H1 (cell line): ENCODE data around the gene RERG. TPM values are rescaled to one million over a fixed set of nuclear protein-coding genes. Genes with fewer than 3 reads are reported as not detected.

Experiments
- CTCF ChIA-PET: fragments of 300-600 bp; sonication (Branson Sonifier 250); formaldehyde crosslinking; loops from one replicate; lab custom pipeline; 2021; ENCODE audit not compliant: partially characterized antibody; lab: Charles Lee
- POLR2A ChIA-PET: fragments of 300-600 bp; sonication (Branson Sonifier 250); formaldehyde crosslinking; loops from one replicate; lab custom pipeline; 2021; ENCODE audit warnings: inconsistent platforms; ENCODE audit not compliant: partially characterized antibody; lab: Charles Lee
- DNase-seq, 2 experiments: peaks; one replicate each; pipeline versions ENCODE4 v3.0.0 to v3.0.0-alpha.2; 2010 to 2022; ENCODE audit warnings: low spot score in 2 of 2, low read depth in 1 of 2, mixed read lengths in 1 of 2
- FAIRE-seq: peaks from 2 replicates; lab custom pipeline; 2011; peaks lifted over from hg19 to GRCh38; lab: Jason Lieb, UNC
- H2AFZ ChIP-seq: 2 replicates; pipeline ENCODE4 v1.8.1; 2012; ENCODE audit warnings: low read length, inconsistent platforms
- H2AK5ac ChIP-seq: 2 replicates; pipeline ENCODE4 v1.6.1; 2013; ENCODE audit warnings: low read depth, low read length
- H2BK120ac ChIP-seq: replicated peaks from 2 replicates; pipeline ENCODE3; 2013; ENCODE audit warnings: low read depth, low read length, inconsistent platforms
- H2BK12ac ChIP-seq: 2 replicates; pipeline ENCODE4 v1.6.1; 2013; ENCODE audit warnings: low read depth, low read length
- H2BK15ac ChIP-seq: 2 replicates; pipeline ENCODE4 v1.6.1; 2013; ENCODE audit warnings: low read length
- H2BK20ac ChIP-seq: 2 replicates; pipeline ENCODE4 v1.6.1; 2013; ENCODE audit warnings: low read length
- H2BK5ac ChIP-seq: 2 replicates; pipeline ENCODE4 v1.6.1; 2013; ENCODE audit warnings: low read depth, low read length
- H3K14ac ChIP-seq: 2 replicates; pipeline ENCODE4 v1.6.1; 2013; ENCODE audit warnings: inconsistent platforms; ENCODE audit not compliant: insufficient read length
- H3K18ac ChIP-seq: 2 replicates; pipeline ENCODE4 v1.6.1; 2013; ENCODE audit warnings: low read length; ENCODE audit errors: extremely low read depth
- H3K23ac ChIP-seq: 2 replicates; pipeline ENCODE4 v1.6.1; 2013; ENCODE audit warnings: inconsistent platforms; ENCODE audit not compliant: insufficient read length
- H3K23me2 ChIP-seq: 2 replicates; pipeline ENCODE4 v1.6.1; 2013; ENCODE audit warnings: low read depth, low read length
- H3K27ac ChIP-seq: 2 replicates; pipeline ENCODE4 v1.6.1; 2011; ENCODE audit warnings: low read depth, low read length, inconsistent platforms
- H3K27me3 ChIP-seq, 4 experiments: replicated peaks in 1 of 4; 1 replicate in 1 of 4; 2 replicates in 3 of 4; pipeline versions ENCODE4 v1.6.1 to v1.8.1; 2011 to 2013; ENCODE audit warnings: low read length in 3 of 4, mild to moderate bottlenecking in 3 of 4, inconsistent platforms in 2 of 4, mixed read lengths in 2 of 4, moderate library complexity in 1 of 4; ENCODE audit not compliant: control insufficient read depth in 3 of 4, insufficient read depth in 3 of 4; ENCODE audit errors: extremely low read depth in 1 of 4
- H3K36me3 ChIP-seq, 4 experiments: 2 replicates each; pipeline versions ENCODE4 v1.6.1 to v1.8.1; 2011 to 2013; ENCODE audit warnings: mild to moderate bottlenecking in 4 of 4, low read length in 3 of 4, moderate library complexity in 2 of 4, control low read depth in 1 of 4, inconsistent platforms in 1 of 4; ENCODE audit not compliant: insufficient read depth in 4 of 4, control insufficient read depth in 2 of 4
- H3K4ac ChIP-seq: replicated peaks from 2 replicates; pipeline ENCODE3; 2013; ENCODE audit warnings: low read length, low read depth, mixed read lengths, inconsistent platforms; ENCODE audit not compliant: insufficient read length
- H3K4me1 ChIP-seq, 4 experiments: replicated peaks in 1 of 4; 1 replicate in 1 of 4; 2 replicates in 3 of 4; pipeline versions ENCODE4 v1.6.1 to v1.8.1; 2011 to 2013; ENCODE audit warnings: low read length in 3 of 4, inconsistent platforms in 2 of 4, mixed read lengths in 1 of 4; ENCODE audit not compliant: insufficient read depth in 4 of 4, control insufficient read depth in 3 of 4
- H3K4me2 ChIP-seq, 2 experiments: 2 replicates each; pipeline versions ENCODE4 v1.6.1 to v1.8.1; 2011 to 2013; ENCODE audit warnings: low read depth in 2 of 2, low read length in 2 of 2, control low read depth in 1 of 2, inconsistent platforms in 1 of 2, mild to moderate bottlenecking in 1 of 2; ENCODE audit not compliant: insufficient read depth in 1 of 2
- H3K4me3 ChIP-seq, 4 experiments: fragments of 200-600, 300-600 bp in 1 of 4; sonication (generic), shearing (Covaris generic), sonication (Bioruptor Twin) in 1 of 4; 2 replicates each; pipeline versions ENCODE4 v1.5.1 to v1.8.1; 2011 to 2016; ENCODE audit warnings: low read length in 4 of 4, low read depth in 3 of 4, control low read depth in 2 of 4, inconsistent platforms in 2 of 4, mild to moderate bottlenecking in 2 of 4, mixed read lengths in 1 of 4, moderate library complexity in 1 of 4; ENCODE audit not compliant: insufficient read depth in 2 of 4; ENCODE audit errors: extremely low read depth in 1 of 4
- H3K56ac ChIP-seq: replicated peaks from 2 replicates; pipeline ENCODE3; 2013; ENCODE audit warnings: low read depth, mild to moderate bottlenecking, mixed read lengths, low read length, inconsistent platforms; ENCODE audit not compliant: insufficient read length
- H3K79me1 ChIP-seq: 2 replicates; pipeline ENCODE4 v1.6.1; 2013; ENCODE audit warnings: low read depth, low read length, control low read depth
- H3K79me2 ChIP-seq, 2 experiments: 2 replicates each; pipeline versions ENCODE4 v1.6.1 to v1.8.1; 2012 to 2013; ENCODE audit warnings: low read length in 2 of 2, mild to moderate bottlenecking in 2 of 2, inconsistent platforms in 1 of 2; ENCODE audit not compliant: insufficient read depth in 2 of 2, control insufficient read depth in 1 of 2
- H3K9ac ChIP-seq, 4 experiments: replicated peaks in 1 of 4; 1 replicate in 1 of 4; 2 replicates in 3 of 4; pipeline versions ENCODE4 v1.6.1 to v1.8.1; 2011 to 2013; ENCODE audit warnings: low read depth in 3 of 4, low read length in 3 of 4, control low read depth in 2 of 4, mild to moderate bottlenecking in 2 of 4, moderate library complexity in 2 of 4, inconsistent platforms in 1 of 4; ENCODE audit errors: extremely low read depth in 1 of 4
- H3K9me3 ChIP-seq, 2 experiments: 2 replicates each; pipeline versions ENCODE4 v1.6.1 to v1.8.1; 2012 to 2013; ENCODE audit warnings: mild to moderate bottlenecking in 2 of 2, moderate library complexity in 2 of 2, control low read depth in 1 of 2, inconsistent platforms in 1 of 2, low read depth in 1 of 2, low read length in 1 of 2, mixed read lengths in 1 of 2; ENCODE audit not compliant: insufficient read depth in 2 of 2
- H4K20me1 ChIP-seq, 2 experiments: replicated peaks in 1 of 2; 2 replicates each; pipeline versions ENCODE3 to v1.8.1; 2011 to 2013; ENCODE audit warnings: inconsistent platforms in 2 of 2, low read length in 2 of 2, mild to moderate bottlenecking in 1 of 2; ENCODE audit not compliant: insufficient read depth in 2 of 2, control insufficient read depth in 1 of 2
- H4K5ac ChIP-seq: 2 replicates; pipeline ENCODE4 v1.6.1; 2013; ENCODE audit warnings: low read length, low read depth, mixed read lengths, inconsistent platforms; ENCODE audit not compliant: insufficient read length
- H4K8ac ChIP-seq: 2 replicates; pipeline ENCODE4 v1.8.0; 2013; ENCODE audit warnings: mild to moderate bottlenecking, moderate library complexity, low read length, inconsistent platforms; ENCODE audit not compliant: insufficient read depth; ENCODE audit errors: extremely low read depth
- H4K91ac ChIP-seq: replicated peaks from 2 replicates; pipeline ENCODE3; 2013; ENCODE audit warnings: low read length, mixed read lengths, inconsistent platforms; ENCODE audit not compliant: insufficient read length
- CBX5 ChIP-seq: fragments of 300-800, 300-1000 bp; sonication (generic); IDR thresholded peaks from 2 replicates; pipeline ENCODE4 v1.7.1; 2016; ENCODE audit warnings: antibody characterized with exemption, low read length, low read depth
- CBX8 ChIP-seq: fragments of 300-800, 300-1000 bp; sonication (generic); IDR thresholded peaks from 2 replicates; pipeline ENCODE4 v1.7.1; 2016; ENCODE audit warnings: low read depth, low read length, borderline replicate concordance
- CEBPB ChIP-seq: IDR thresholded peaks from 2 replicates; pipeline ENCODE4 v1.6.1; 2012; ENCODE audit warnings: low read depth, low read length
- CHD1 ChIP-seq: IDR thresholded peaks from 2 replicates; pipeline ENCODE4 v1.6.1; 2012; ENCODE audit warnings: low read depth, low read length, improper control_type of control experiment
- CHD2 ChIP-seq: IDR thresholded peaks from 2 replicates; pipeline ENCODE4 v1.6.1; 2012; ENCODE audit warnings: low read length, improper control_type of control experiment
- EGR1 ChIP-seq: IDR thresholded peaks from 2 replicates; pipeline ENCODE4 v1.6.1; 2011; ENCODE audit warnings: low read depth, low read length, borderline replicate concordance
- GTF2F1 ChIP-seq: IDR thresholded peaks from 2 replicates; pipeline ENCODE4 v1.6.1; 2012; ENCODE audit warnings: low read depth, low read length, improper control_type of control experiment, borderline replicate concordance
- HDAC6 ChIP-seq: IDR thresholded peaks from one replicate; pipeline ENCODE4 v1.7.1; 2012; ENCODE audit warnings: low read depth, mild to moderate bottlenecking, inconsistent platforms, low read length, moderate library complexity
- MAFK ChIP-seq: IDR thresholded peaks from 2 replicates; pipeline ENCODE4 v1.6.1; 2012; ENCODE audit warnings: low read depth, mild to moderate bottlenecking, improper control_type of control experiment, low read length
- MAX ChIP-seq: IDR thresholded peaks from 2 replicates; pipeline ENCODE4 v1.6.1; 2012; ENCODE audit warnings: inconsistent platforms
- RXRA ChIP-seq: IDR thresholded peaks from 2 replicates; pipeline ENCODE4 v1.6.1; 2011; ENCODE audit warnings: low read depth, mild to moderate bottlenecking, low read length, moderate library complexity; ENCODE audit not compliant: insufficient read depth
- TAF7 ChIP-seq: optimal IDR thresholded peaks from 2 replicates; pipeline ENCODE3; 2011; ENCODE audit warnings: low read depth, mild to moderate bottlenecking, inconsistent platforms, low read length, moderate library complexity, borderline replicate concordance
- TCF12 ChIP-seq: IDR thresholded peaks from 2 replicates; pipeline ENCODE4 v1.6.1; 2011; ENCODE audit warnings: low read depth, mild to moderate bottlenecking, low read length
- TEAD4 ChIP-seq: IDR thresholded peaks from 2 replicates; pipeline ENCODE4 v1.6.1; 2012; ENCODE audit warnings: low read depth, low read length, inconsistent platforms, mixed read lengths
- WGBS, 2 experiments: shearing (Covaris generic) in 1 of 2; methylation state at CpG; one replicate each; pipeline versions ENCODE4 v1.1.6 to v1.1.7; 2013 to 2015; ENCODE audit warnings: low lambda C conversion rate in 2 of 2, mixed read lengths in 2 of 2, inconsistent platforms in 1 of 2, low coverage in 1 of 2, missing lambda C conversion rate in 1 of 2; ENCODE audit not compliant: insufficient replicate concordance in 2 of 2, insufficient coverage in 1 of 2, insufficient read length in 1 of 2; ENCODE audit errors: extremely low coverage in 1 of 2, missing lambda C conversion rate in 1 of 2; 5-methylcytosine and 5-hydroxymethylcytosine counted together
- polyA plus RNA-seq, 7 experiments: library from polyadenylated mRNA; depleted of rRNA in 3 of 7; stranded (reverse) in 5 of 7; unstranded in 2 of 7; fragments of >200 nt in 5 of 7; fragments of 200-250 nt in 2 of 7; gene quantifications; 1 replicate in 5 of 7; 2 replicates in 1 of 7; 4 replicates in 1 of 7; pipeline versions ENCODE4 v1.2.1 to v1.2.3, GENCODE V29; 2011 to 2013; ENCODE audit warnings: missing spikeins in 2 of 7, mixed read lengths in 2 of 7
- total RNA-seq: library from RNA; stranded (reverse); fragmentation: NEBNext Ultra II Directional; extraction: Animal tissue kit (Norgen Biotek cat#: 25700); gene quantifications from 2 replicates; pipeline ENCODE4 v1.2.1, GENCODE V29; 2021

Gene RERG
- total and polyA plus RNA-seq, 2 of the 8 experiments (the other 6 are each of a cell fraction or from before 2014, with no cell fraction given) = 0.12 to 0.86 TPM

DNA sequence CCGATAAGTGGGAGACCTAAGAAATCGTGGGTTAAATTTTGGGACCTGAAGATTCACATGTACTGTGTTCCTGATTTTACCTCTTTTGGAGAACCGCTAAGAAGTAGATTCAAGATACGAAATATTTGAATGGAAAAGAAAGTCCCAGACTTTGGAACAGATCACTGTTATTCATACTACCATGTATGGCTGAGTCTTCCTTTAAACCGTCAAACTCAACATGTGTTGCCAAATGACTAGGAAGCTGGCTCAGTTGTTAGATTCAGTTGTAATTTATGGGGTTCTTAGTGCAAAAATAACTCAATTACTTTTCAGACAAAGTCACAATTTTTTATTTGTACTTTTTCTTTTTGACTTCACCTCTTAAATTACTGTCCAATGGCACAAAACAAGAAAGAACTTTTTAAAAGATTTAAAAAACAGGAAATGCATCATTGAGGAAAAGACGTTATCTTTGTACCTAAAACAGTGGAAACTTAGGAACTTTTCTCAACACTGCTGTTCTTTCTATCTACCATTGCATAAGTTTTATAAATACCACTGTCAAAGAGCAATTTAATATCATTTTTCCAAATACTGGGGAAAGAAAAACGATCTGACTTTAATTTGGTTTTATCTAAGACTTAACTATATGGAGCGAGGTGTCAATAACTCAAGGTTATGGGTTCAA is 15.7 kb downstream of the RERG start:
- no peak overlapping the region for H3K4me3 ChIP-seq
- H3K79me2 ChIP-seq = no peaks in the 10 kb centered on the region
- DNase-seq (no peak), FAIRE-seq (no peak)
- no peaks in the 10 kb centered on the region for H3K79me1 ChIP-seq
- no peak overlapping the region for H2BK20ac ChIP-seq
- H3K14ac ChIP-seq = no peak overlapping the region
- H3K23ac ChIP-seq = no peak overlapping the region
- H3K27me3 ChIP-seq = no peaks in the 10 kb centered on the region
- H2BK12ac ChIP-seq = no peak overlapping the region
- no peaks in the 10 kb centered on the region for H3K23me2 ChIP-seq
- H3K9ac ChIP-seq = no peak overlapping the region
- H3K18ac ChIP-seq = no peak overlapping the region
- H3K4me1 ChIP-seq = peaks cover 0 to 6% (median 3%) of the 10 kb centered on the region in 4 experiments; a peak in 4 of 7 replicates
- POLR2A ChIA-PET = no interaction called here
- no peak overlapping the region for H2AK5ac ChIP-seq
- H3K4me2 ChIP-seq = no peak overlapping the region
- H2BK5ac ChIP-seq = no peak overlapping the region
- H2BK120ac ChIP-seq = no peak overlapping the region
- H3K56ac ChIP-seq = no peak overlapping the region
- no peak overlapping the region for H3K4ac ChIP-seq
- no peak overlapping the region for H2BK15ac ChIP-seq
- H3K9me3 ChIP-seq = no peaks in the 10 kb centered on the region
- 84% methylated on average over 8 of the region's 8 CpGs; no CpG with 5 or more reads in 1 of the 2 experiments for WGBS, 2 experiments
- H4K8ac ChIP-seq = no peak overlapping the region
- H4K5ac ChIP-seq = no peak overlapping the region
- H2AFZ ChIP-seq = no peak overlapping the region
- H3K36me3 ChIP-seq = no peaks in the 10 kb centered on the region
- H4K91ac ChIP-seq = no peak overlapping the region
- no peak overlapping the region for H3K27ac ChIP-seq
- CTCF ChIA-PET = interaction anchor here (3.7 to 3.8 kb wide), 2 partner anchors 9 to 16 kb away, joined by 15 to 33 read pairs; partner anchors contain the start of gene RERG
- H4K20me1 ChIP-seq = no peaks in the 10 kb centered on the region
- TF ChIP-seq TAF7 (no peak), TEAD4 (no peak), CHD1 (no peak), CEBPB (no peak), RXRA (no peak), GTF2F1 (no peak), EGR1 (no peak), MAX (no peak), MAFK (no peak), HDAC6 (no peak), CHD2 (no peak), CBX8 (no peak), TCF12 (no peak), CBX5 (no peak)
